Measurements from ENCODE around the gene FBXL17.
A peak's percentile ranks its signal among the peaks of the same experiment; 100 is the strongest.

Gene FBXL17

DNA sequence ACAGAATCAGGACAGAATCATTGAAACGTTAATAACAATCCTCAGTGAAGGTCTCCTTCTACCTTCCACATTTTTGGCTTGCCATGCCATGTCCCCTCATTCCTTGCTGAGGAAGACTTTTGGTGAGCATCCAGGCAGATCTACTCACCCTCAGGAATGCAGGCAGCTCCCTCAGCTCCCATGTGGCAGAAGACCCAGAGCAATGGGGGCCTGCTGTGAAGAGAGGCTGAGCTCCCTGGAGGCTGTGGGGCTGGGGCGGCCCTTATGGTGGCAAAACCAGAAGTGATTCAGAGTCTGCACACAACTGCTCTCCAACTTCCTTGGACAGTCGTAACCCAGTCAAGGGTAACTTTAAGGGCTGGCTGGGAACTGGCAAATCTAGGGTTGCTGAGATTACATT is 463.9 kb downstream of the FBXL17 start:
- H3K9ac ChIP-seq (ENCODE audit: low read depth, low read length), result peak overlapping the region; percentile 27
- peaks cover 53% of the 10 kb centered on the region for H3K4me1 ChIP-seq (ENCODE audit: insufficient read depth, low read length)
- H4K20me1 ChIP-seq (ENCODE audit: insufficient read depth, low read length), result no peaks in the 10 kb centered on the region
- no peaks in the 10 kb centered on the region for H3K9me3 ChIP-seq (ENCODE audit: insufficient read depth, low read length, severe bottlenecking)
- TF ChIP-seq, protein P1, sequence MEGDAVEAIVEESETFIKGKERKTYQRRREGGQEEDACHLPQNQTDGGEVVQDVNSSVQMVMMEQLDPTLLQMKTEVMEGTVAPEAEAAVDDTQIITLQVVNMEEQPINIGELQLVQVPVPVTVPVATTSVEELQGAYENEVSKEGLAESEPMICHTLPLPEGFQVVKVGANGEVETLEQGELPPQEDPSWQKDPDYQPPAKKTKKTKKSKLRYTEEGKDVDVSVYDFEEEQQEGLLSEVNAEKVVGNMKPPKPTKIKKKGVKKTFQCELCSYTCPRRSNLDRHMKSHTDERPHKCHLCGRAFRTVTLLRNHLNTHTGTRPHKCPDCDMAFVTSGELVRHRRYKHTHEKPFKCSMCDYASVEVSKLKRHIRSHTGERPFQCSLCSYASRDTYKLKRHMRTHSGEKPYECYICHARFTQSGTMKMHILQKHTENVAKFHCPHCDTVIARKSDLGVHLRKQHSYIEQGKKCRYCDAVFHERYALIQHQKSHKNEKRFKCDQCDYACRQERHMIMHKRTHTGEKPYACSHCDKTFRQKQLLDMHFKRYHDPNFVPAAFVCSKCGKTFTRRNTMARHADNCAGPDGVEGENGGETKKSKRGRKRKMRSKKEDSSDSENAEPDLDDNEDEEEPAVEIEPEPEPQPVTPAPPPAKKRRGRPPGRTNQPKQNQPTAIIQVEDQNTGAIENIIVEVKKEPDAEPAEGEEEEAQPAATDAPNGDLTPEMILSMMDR (IDR thresholded peaks at IDR 0.05; ENCODE audit: borderline replicate concordance, extremely low read depth, low read length, poor library complexity, severe bottlenecking), result no peak
- TF ChIP-seq EZH2 (IDR thresholded peaks at IDR 0.05; ENCODE audit: borderline replicate concordance, low read depth, low read length, severe bottlenecking), result no peak
- H3K79me2 ChIP-seq (ENCODE audit: insufficient read depth, low read length), result no peaks in the 10 kb centered on the region
- DNase-seq (peak; percentile 41), ATAC-seq (ENCODE audit: insufficient read depth, low read depth) (peak; percentile 31; the same call in 1 of the 3 replicates)
- peak overlapping the region; percentile 80 for H3K27ac ChIP-seq (ENCODE audit: low read length)
- H3K36me3 ChIP-seq (ENCODE audit: insufficient read depth, low read length), result no peaks in the 10 kb centered on the region
- peak overlapping the region; percentile 44 for H2AFZ ChIP-seq (ENCODE audit: low read depth, low read length)
- H3K4me2 ChIP-seq (ENCODE audit: insufficient read depth, low read length), result peak overlapping the region; percentile 56
- peak overlapping the region in 1 of 2 experiments; percentile 36; a peak in 2 of 4 replicates for H3K4me3 ChIP-seq (ENCODE audit: low read depth in 1 of 2, low read length in 2 of 2)
- no peaks in the 10 kb centered on the region for H3K27me3 ChIP-seq (ENCODE audit: insufficient read depth, low read length, poor library complexity)

DNA sequence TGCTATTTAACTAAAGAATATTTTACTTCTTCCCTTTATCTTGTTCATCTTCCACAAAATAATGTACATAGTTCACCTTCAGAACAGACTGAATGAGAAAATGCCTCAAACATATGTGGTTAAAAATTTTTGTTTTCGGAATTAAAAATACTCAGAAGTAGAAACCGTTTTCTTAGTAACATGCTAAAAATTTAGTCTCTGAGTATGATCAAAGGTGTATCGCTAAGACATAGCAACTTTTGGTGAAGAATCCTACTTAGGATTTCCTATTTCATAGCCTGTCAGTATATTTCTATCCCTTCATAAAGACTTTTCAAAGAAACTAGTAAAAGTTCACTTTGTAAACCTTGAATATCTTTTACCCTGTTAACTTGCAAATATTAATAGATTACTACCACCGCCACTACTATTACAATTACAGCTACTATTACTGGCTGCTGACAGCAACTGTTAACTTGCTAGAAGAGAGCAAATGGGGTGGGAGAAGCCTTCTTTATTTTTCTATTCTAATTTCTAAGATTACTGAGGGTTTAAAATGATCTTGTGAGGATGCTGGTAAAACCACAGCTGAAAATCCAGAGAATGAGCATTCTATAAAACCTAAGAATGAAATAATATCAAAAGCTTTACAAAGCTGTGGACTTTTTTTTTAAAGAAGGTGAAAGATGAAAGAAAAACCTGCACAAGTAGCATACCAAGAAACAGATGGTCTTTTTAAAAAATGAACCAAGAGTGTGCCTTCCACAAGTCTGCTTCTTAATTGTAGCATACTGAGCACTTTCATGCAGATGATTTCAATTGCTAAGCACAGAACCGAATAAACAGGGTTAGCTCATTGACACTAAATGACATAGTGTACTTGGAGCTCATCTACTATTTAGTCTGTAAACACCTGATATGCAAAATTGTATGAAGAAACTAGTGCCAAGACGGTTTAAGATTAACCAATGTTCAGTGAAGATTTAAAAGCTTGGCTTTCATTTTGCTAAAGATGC is 464.9 kb downstream of the FBXL17 start:
- no peak for TF ChIP-seq EZH2 (IDR thresholded peaks at IDR 0.05; ENCODE audit: borderline replicate concordance, low read depth, low read length, severe bottlenecking)
- TF ChIP-seq, protein P1 (IDR thresholded peaks at IDR 0.05; ENCODE audit: borderline replicate concordance, extremely low read depth, low read length, poor library complexity, severe bottlenecking), result no peak
- H3K4me3 ChIP-seq (ENCODE audit: low read depth in 1 of 2, low read length in 2 of 2), result peak overlapping the region in 1 of 2 experiments; percentile 36; a peak in 1 of 4 replicates
- ATAC-seq (ENCODE audit: insufficient read depth, low read depth), result peak; percentile 79
- peak overlapping the region; percentile 56 for H3K4me2 ChIP-seq (ENCODE audit: insufficient read depth, low read length)
- peaks cover 56% of the 10 kb centered on the region for H3K4me1 ChIP-seq (ENCODE audit: insufficient read depth, low read length)
- H4K20me1 ChIP-seq (ENCODE audit: insufficient read depth, low read length), result no peaks in the 10 kb centered on the region
- H3K36me3 ChIP-seq (ENCODE audit: insufficient read depth, low read length), result no peaks in the 10 kb centered on the region
- H3K27ac ChIP-seq (ENCODE audit: low read length), result peak overlapping the region; percentile 80
- DNase-seq, result no peak
- no peaks in the 10 kb centered on the region for H3K9me3 ChIP-seq (ENCODE audit: insufficient read depth, low read length, severe bottlenecking)
- no peaks in the 10 kb centered on the region for H3K27me3 ChIP-seq (ENCODE audit: insufficient read depth, low read length, poor library complexity)
- no peaks in the 10 kb centered on the region for H3K79me2 ChIP-seq (ENCODE audit: insufficient read depth, low read length)
- H3K9ac ChIP-seq (ENCODE audit: low read depth, low read length), result peak overlapping the region; percentile 27
- H2AFZ ChIP-seq (ENCODE audit: low read depth, low read length), result no peak overlapping the region; the same call in 1 of the 2 replicates

DNA sequence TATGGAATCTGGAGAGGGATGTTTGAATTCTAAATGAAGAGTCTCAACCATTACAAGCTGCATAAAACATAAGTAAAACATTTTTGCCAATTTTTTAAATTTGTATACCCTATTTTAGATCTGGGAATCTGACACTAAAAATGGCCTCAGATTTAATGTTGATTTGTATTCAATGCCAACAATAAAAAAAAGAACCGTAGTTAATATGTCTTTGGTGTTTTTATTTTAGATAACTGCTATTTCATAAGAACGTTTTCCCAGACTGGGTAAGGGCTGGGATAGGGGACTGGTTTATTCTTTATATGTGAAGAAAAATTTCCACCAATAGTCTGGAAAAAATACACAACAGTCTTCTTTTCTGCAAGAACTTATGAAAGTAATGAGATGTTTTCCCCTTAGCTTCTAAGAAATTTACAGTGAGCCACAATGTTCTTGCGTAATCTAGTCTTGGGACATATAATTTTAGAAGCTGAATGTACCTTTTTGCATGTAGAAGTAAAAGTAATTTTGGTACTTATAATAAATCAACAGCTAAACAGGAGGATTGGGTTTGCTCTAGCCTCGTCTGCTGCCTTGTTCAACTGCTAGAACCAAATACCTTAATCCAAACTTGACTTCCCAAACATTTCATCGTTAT is 466.6 kb downstream of the FBXL17 start:
- Histone ChIP-seq H3K36me3 (ENCODE audit: insufficient read depth, low read length) (no peaks in the 10 kb centered on the region), H3K9ac (ENCODE audit: low read depth, low read length) (no peak overlapping the region), H4K20me1 (ENCODE audit: insufficient read depth, low read length) (no peaks in the 10 kb centered on the region), H3K27ac (ENCODE audit: low read length) (peak overlapping the region; percentile 80; the same call in 1 of the 2 replicates), H2AFZ (ENCODE audit: low read depth, low read length) (no peak overlapping the region), H3K79me2 (ENCODE audit: insufficient read depth, low read length) (no peaks in the 10 kb centered on the region), H3K27me3 (ENCODE audit: insufficient read depth, low read length, poor library complexity) (no peaks in the 10 kb centered on the region), H3K9me3 (ENCODE audit: insufficient read depth, low read length, severe bottlenecking) (no peaks in the 10 kb centered on the region), H3K4me2 (ENCODE audit: insufficient read depth, low read length) (no peak overlapping the region), H3K4me3 (ENCODE audit: low read depth in 1 of 2, low read length in 2 of 2) (no peak overlapping the region), H3K4me1 (ENCODE audit: insufficient read depth, low read length) (peaks cover 56% of the 10 kb centered on the region)
- DNase-seq (no peak), ATAC-seq (ENCODE audit: insufficient read depth, low read depth) (no peak)
- no peak for TF ChIP-seq EZH2 (IDR thresholded peaks at IDR 0.05; ENCODE audit: borderline replicate concordance, low read depth, low read length, severe bottlenecking)
- TF ChIP-seq, protein P1 (IDR thresholded peaks at IDR 0.05; ENCODE audit: borderline replicate concordance, extremely low read depth, low read length, poor library complexity, severe bottlenecking), result no peak

All from DND-41 (cell line).